Endothelial cell of umbilical vein (primary cell): Measurements from ENCODE around the gene CBX3. TPM values are rescaled to one million over a fixed set of nuclear protein-coding genes. Genes with fewer than 3 reads are reported as not detected.

ENCODE experiments used
- BruUV-seq: library from RNA; stranded (reverse); fragments of 400-500 nt; replicated peaks from 2 replicates; lab custom pipeline; 2021; lab: Mats Ljungman, UMichigan
- CTCF ChIA-PET: fragments of 300-600, 350-600 bp; sonication (Branson Sonifier 250); formaldehyde crosslinking; loops from one replicate; lab custom pipeline; 2021; ENCODE audit warnings: antibody characterized with exemption, inconsistent platforms; lab: Charles Lee
- POLR2A ChIA-PET: fragments of 300-600, 350-600 bp; sonication (Branson Sonifier 250); formaldehyde crosslinking; loops from one replicate; lab custom pipeline; 2021; ENCODE audit warnings: antibody characterized with exemption, inconsistent platforms; lab: Charles Lee
- DNase-seq: peaks from one replicate; pipeline ENCODE4 v3.0.0-alpha.2; 2011; ENCODE audit warnings: low read depth, low spot score
- FAIRE-seq: peaks from 2 replicates; lab custom pipeline; 2011; peaks lifted over from hg19 to GRCh38; lab: Jason Lieb, UNC
- H2AFZ ChIP-seq: 2 replicates; pipeline ENCODE4 v1.6.0; 2012; ENCODE audit warnings: low read depth, low read length, control low read depth, inconsistent platforms
- H3K27ac ChIP-seq: 2 replicates; pipeline ENCODE4 v1.5.1; 2011; ENCODE audit warnings: low read depth, mild to moderate bottlenecking, control low read depth, low read length, moderate library complexity; ENCODE audit not compliant: insufficient read depth
- H3K27me3 ChIP-seq, 2 experiments: 2 replicates each; pipeline versions ENCODE4 v1.6.0 to v1.6.1; 2011; ENCODE audit warnings: low read length in 2 of 2, mixed read lengths in 1 of 2; ENCODE audit not compliant: control insufficient read depth in 2 of 2, insufficient read depth in 2 of 2
- H3K36me3 ChIP-seq, 2 experiments: 2 replicates in 1 of 2; 3 replicates in 1 of 2; pipeline ENCODE4 v1.5.1; 2011; ENCODE audit warnings: low read length in 2 of 2, mild to moderate bottlenecking in 1 of 2, moderate library complexity in 1 of 2; ENCODE audit not compliant: control insufficient read depth in 2 of 2, insufficient read depth in 2 of 2; ENCODE audit errors: extremely low read depth in 1 of 2
- H3K4me1 ChIP-seq: 3 replicates; pipeline ENCODE4 v1.5.1; 2011; ENCODE audit warnings: mild to moderate bottlenecking, low read length; ENCODE audit not compliant: control insufficient read depth, insufficient read depth; ENCODE audit errors: extremely low read depth
- H3K4me2 ChIP-seq: 2 replicates; pipeline ENCODE4 v1.6.1; 2011; ENCODE audit warnings: low read length, control low read depth, mixed read lengths; ENCODE audit not compliant: insufficient read depth
- H3K4me3 ChIP-seq, 3 experiments: fragments of 200-600 bp in 1 of 3; sonication (generic), shearing (Covaris generic) in 1 of 3; replicated peaks in 1 of 3; 2 replicates each; pipeline ENCODE4 v1.5.1; 2011 to 2016; ENCODE audit warnings: control low read depth in 3 of 3, low read length in 3 of 3, mild to moderate bottlenecking in 2 of 3, inconsistent platforms in 1 of 3, low read depth in 1 of 3, moderate library complexity in 1 of 3; ENCODE audit not compliant: insufficient read depth in 1 of 3
- H3K79me2 ChIP-seq: 2 replicates; pipeline ENCODE4 v1.6.0; 2012; ENCODE audit warnings: low read length, inconsistent platforms; ENCODE audit not compliant: control insufficient read depth, insufficient read depth
- H3K9ac ChIP-seq: replicated peaks from 2 replicates; pipeline ENCODE3; 2011; ENCODE audit warnings: low read length, control low read depth; ENCODE audit not compliant: insufficient read depth; ENCODE audit errors: extremely low read depth
- H3K9me1 ChIP-seq: replicated peaks from 3 replicates; pipeline ENCODE4 v1.6.0; 2011; ENCODE audit warnings: mild to moderate bottlenecking, low read length; ENCODE audit not compliant: control insufficient read depth, insufficient read depth; ENCODE audit errors: extremely low read depth
- H3K9me3 ChIP-seq: replicated peaks from 2 replicates; pipeline ENCODE4 v1.5.1; 2012; ENCODE audit warnings: low read length, inconsistent platforms; ENCODE audit not compliant: control insufficient read depth, insufficient read depth
- H4K20me1 ChIP-seq: replicated peaks from 2 replicates; pipeline ENCODE3; 2011; ENCODE audit warnings: mild to moderate bottlenecking, low read length; ENCODE audit not compliant: control insufficient read depth, insufficient read depth; ENCODE audit errors: extremely low read depth
- EZH2 ChIP-seq: IDR thresholded peaks from 2 replicates; pipeline ENCODE4 v1.6.1; 2012; ENCODE audit warnings: borderline replicate concordance, low read depth, mild to moderate bottlenecking, moderate library complexity, low read length, inconsistent platforms; ENCODE audit not compliant: severe bottlenecking
- FOS ChIP-seq: IDR thresholded peaks from 2 replicates; pipeline ENCODE4 v1.6.1; 2011; ENCODE audit warnings: mild to moderate bottlenecking, low read length, moderate library complexity, borderline replicate concordance; ENCODE audit not compliant: insufficient read depth
- GATA2 ChIP-seq: IDR thresholded peaks from 2 replicates; pipeline ENCODE4 v1.7.0; 2011; ENCODE audit warnings: low read depth, mild to moderate bottlenecking, moderate library complexity, mixed read lengths, low read length; ENCODE audit not compliant: insufficient read length, insufficient read depth
- JUN ChIP-seq: IDR thresholded peaks from 2 replicates; pipeline ENCODE4 v1.6.1; 2011; ENCODE audit warnings: borderline replicate concordance, low read depth; ENCODE audit not compliant: insufficient read length, insufficient read depth
- MYC ChIP-seq: IDR thresholded peaks from one replicate; pipeline ENCODE4 v1.6.1; 2011; ENCODE audit warnings: mild to moderate bottlenecking, low read depth, low read length
- POLR2A ChIP-seq: IDR thresholded peaks from 2 replicates; pipeline ENCODE4 v1.6.1; 2012; ENCODE audit warnings: low read depth, mild to moderate bottlenecking, control low read depth, low read length
- POLR2AphosphoS5 ChIP-seq: IDR thresholded peaks from 2 replicates; pipeline ENCODE4 v1.6.1; 2012; ENCODE audit warnings: low read depth, mild to moderate bottlenecking, control low read depth, low read length, moderate library complexity; ENCODE audit not compliant: insufficient read depth
- dilution Hi-C: fragments of 300-500 bp; cut with MboI; formaldehyde crosslinking; loops from one replicate; pipeline ENCODE4 v1.15.0; 2019; ENCODE audit warnings: low sequenced_read_pairs; ENCODE audit not compliant: extremely low pct_ligation_motif_present
- intact Hi-C: fragments of 100-400 bp; cut with micrococcal nuclease; formaldehyde crosslinking; loops from one replicate; pipeline ENCODE4 v1.10.0; 2022
- polyA plus RNA-seq, 4 experiments: library from polyadenylated mRNA; depleted of rRNA in 3 of 4; stranded (reverse) in 3 of 4; unstranded in 1 of 4; fragments of >200 nt; gene quantifications; 2 replicates each; pipeline versions ENCODE4 v1.2.1 to v1.2.3, GENCODE V29; 2011 to 2012; ENCODE audit warnings: missing spikeins in 1 of 4
- total RNA-seq: library from RNA; stranded (reverse); gene quantifications from 2 replicates; pipeline ENCODE4 v1.2.3, GENCODE V29; 2021
- TF ChIP-seq, protein P1 (sequence below), 2 donors: IDR thresholded peaks; 1 replicate in 1 of 2; 2 replicates in 1 of 2; pipeline ENCODE4 v1.5.1; 2011; ENCODE audit warnings: low read length in 2 of 2, mild to moderate bottlenecking in 2 of 2, moderate library complexity in 2 of 2, control low read depth in 1 of 2, inconsistent platforms in 1 of 2, low read depth in 1 of 2; ENCODE audit not compliant: insufficient read depth in 1 of 2; ENCODE audit errors: extremely low read depth in 1 of 2
- TF ChIP-seq, protein P2 (sequence below): IDR thresholded peaks from 2 replicates; pipeline ENCODE4 v1.6.1; 2011; ENCODE audit not compliant: insufficient read depth, insufficient read length

Gene CBX3
- total and polyA plus RNA-seq, 2 donors (not counting 3 experiments of a cell fraction or from before 2014, with no cell fraction given), result 47.5 to 200 TPM

DNA sequence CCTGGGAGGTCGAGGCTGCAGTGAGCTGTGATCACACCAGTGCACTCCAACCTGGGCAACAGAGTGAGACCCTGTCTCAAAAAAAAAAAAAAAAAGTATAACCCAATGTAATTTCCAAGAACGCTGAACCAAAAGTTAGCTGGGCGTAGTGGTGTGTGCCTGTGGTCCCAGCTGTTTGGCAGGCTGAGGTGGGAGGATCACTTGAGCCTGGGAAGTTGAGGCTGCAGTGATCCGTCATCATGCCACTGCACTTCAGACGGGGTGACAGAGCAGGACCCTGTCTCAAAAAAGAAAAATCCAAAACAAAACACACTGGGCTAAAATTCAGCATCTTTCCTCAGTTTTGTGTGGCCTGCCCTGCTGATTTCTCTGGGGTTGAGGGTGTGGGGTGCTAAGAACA, 22.1 kb upstream of the CBX3 start:
- Histone ChIP-seq H3K9me1 (no peaks in the 10 kb centered on the region), H2AFZ (no peak overlapping the region), H3K4me2 (no peak overlapping the region), H3K9me3 (no peaks in the 10 kb centered on the region), H4K20me1 (no peaks in the 10 kb centered on the region), H3K4me3 (no peak overlapping the region), H3K4me1 (no peaks in the 10 kb centered on the region), H3K9ac (no peak overlapping the region), H3K27ac (no peak overlapping the region), H3K36me3 (no peaks in the 10 kb centered on the region), H3K27me3 (no peaks in the 10 kb centered on the region), H3K79me2 (no peaks in the 10 kb centered on the region)
- DNase-seq (no peak), FAIRE-seq (no peak)
- ChIA-PET CTCF (interaction anchor here (1.0 to 4.6 kb wide), 5 partner anchors 9 to 89 kb away, joined by 4 to 30 read pairs (median 7); partner anchors contain the start of gene NFE2L3), POLR2A (interaction anchor here (0.7 to 1.2 kb wide), 4 partner anchors 12 to 948 kb away, joined by 3 read pairs; no protein-coding TSS in a partner anchor)
- TF ChIP-seq JUN, result no peak
- TF ChIP-seq, protein P1, sequence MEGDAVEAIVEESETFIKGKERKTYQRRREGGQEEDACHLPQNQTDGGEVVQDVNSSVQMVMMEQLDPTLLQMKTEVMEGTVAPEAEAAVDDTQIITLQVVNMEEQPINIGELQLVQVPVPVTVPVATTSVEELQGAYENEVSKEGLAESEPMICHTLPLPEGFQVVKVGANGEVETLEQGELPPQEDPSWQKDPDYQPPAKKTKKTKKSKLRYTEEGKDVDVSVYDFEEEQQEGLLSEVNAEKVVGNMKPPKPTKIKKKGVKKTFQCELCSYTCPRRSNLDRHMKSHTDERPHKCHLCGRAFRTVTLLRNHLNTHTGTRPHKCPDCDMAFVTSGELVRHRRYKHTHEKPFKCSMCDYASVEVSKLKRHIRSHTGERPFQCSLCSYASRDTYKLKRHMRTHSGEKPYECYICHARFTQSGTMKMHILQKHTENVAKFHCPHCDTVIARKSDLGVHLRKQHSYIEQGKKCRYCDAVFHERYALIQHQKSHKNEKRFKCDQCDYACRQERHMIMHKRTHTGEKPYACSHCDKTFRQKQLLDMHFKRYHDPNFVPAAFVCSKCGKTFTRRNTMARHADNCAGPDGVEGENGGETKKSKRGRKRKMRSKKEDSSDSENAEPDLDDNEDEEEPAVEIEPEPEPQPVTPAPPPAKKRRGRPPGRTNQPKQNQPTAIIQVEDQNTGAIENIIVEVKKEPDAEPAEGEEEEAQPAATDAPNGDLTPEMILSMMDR (IDR thresholded peaks at IDR 0.05; ENCODE audit: extremely low read depth in 1 of 2, insufficient read depth in 1 of 2, low read depth in 1 of 2, low read length in 2 of 2), result no peak
- TF ChIP-seq, protein P2, sequence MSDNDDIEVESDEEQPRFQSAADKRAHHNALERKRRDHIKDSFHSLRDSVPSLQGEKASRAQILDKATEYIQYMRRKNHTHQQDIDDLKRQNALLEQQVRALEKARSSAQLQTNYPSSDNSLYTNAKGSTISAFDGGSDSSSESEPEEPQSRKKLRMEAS, result no peak
- no peak for TF ChIP-seq GATA2
- TF ChIP-seq POLR2A, result no peak
- TF ChIP-seq FOS, result no peak
- no peak for TF ChIP-seq MYC
- TF ChIP-seq EZH2, result no peak
- no peak for TF ChIP-seq POLR2AphosphoS5
- intact Hi-C loops (no loop called here), dilution Hi-C loops (loop anchor here (25.0 kb wide), 1 partner anchor 983 kb away; the partner anchor contains the start of genes HOXA10, HOXA3, HOXA7 and HOXA9)
- BruUV-seq, result no TSS peak
